OCI-LY1 (cell line): ENCODE results near the gene ADAMTS6.

Experiments
- H2AFZ ChIP-seq: fragments of 200-600 bp; sonication (generic), shearing (Covaris generic); 2 replicates; pipeline ENCODE4 v1.6.0; 2014; ENCODE audit warnings: antibody characterized with exemption, mild to moderate bottlenecking, low read length
- H3F3A ChIP-seq: fragments of 200-600 bp; sonication (generic), shearing (Covaris generic); 2 replicates; pipeline ENCODE4 v1.6.0; 2014; ENCODE audit warnings: mild to moderate bottlenecking, antibody characterized with exemption, low read length, moderate library complexity; ENCODE audit not compliant: insufficient read depth
- H3K27ac ChIP-seq: fragments of 200-600 bp; sonication (generic); 2 replicates; pipeline ENCODE4 v1.5.1; 2014; ENCODE audit warnings: low read length, mixed run types, mild to moderate bottlenecking, low read depth; ENCODE audit not compliant: poor library complexity, severe bottlenecking
- H3K27me3 ChIP-seq: fragments of 200-600 bp; sonication (generic); 2 replicates; pipeline ENCODE4 v1.6.0; 2014; ENCODE audit warnings: antibody characterized with exemption, mild to moderate bottlenecking, low read length, moderate library complexity; ENCODE audit not compliant: insufficient read depth
- H3K36me3 ChIP-seq: fragments of 200-600 bp; sonication (generic); 2 replicates; pipeline ENCODE4 v1.6.1; 2014; ENCODE audit warnings: mild to moderate bottlenecking, antibody characterized with exemption, low read length, moderate library complexity, mixed read lengths; ENCODE audit not compliant: insufficient read depth
- H3K4me1 ChIP-seq: fragments of 200-600 bp; sonication (generic); 2 replicates; pipeline ENCODE4 v1.5.1; 2014; ENCODE audit warnings: mild to moderate bottlenecking, low read length, moderate library complexity; ENCODE audit not compliant: insufficient read depth, severe bottlenecking
- H3K4me2 ChIP-seq: fragments of 200-600 bp; sonication (generic), shearing (Covaris generic); 2 replicates; pipeline ENCODE4 v1.6.1; 2014; ENCODE audit warnings: low read length
- H3K4me3 ChIP-seq: fragments of 200-600 bp; sonication (generic); 2 replicates; pipeline ENCODE4 v1.5.1; 2014; ENCODE audit warnings: low read length, low read depth, mild to moderate bottlenecking, mixed read lengths; ENCODE audit not compliant: poor library complexity, severe bottlenecking
- H3K79me2 ChIP-seq: fragments of 200-600 bp; shearing (Covaris generic); 2 replicates; pipeline ENCODE4 v1.6.1; 2016; ENCODE audit warnings: mixed run types, low read length, mixed read lengths; ENCODE audit not compliant: insufficient read depth
- H3K9ac ChIP-seq: fragments of 200-600 bp; sonication (generic), shearing (Covaris generic); 2 replicates; pipeline ENCODE4 v1.6.1; 2014; ENCODE audit warnings: mild to moderate bottlenecking, low read length, mixed read lengths
- H3K9me2 ChIP-seq: fragments of 200-600 bp; sonication (generic), shearing (Covaris generic); 2 replicates; pipeline ENCODE4 v1.6.1; 2014; ENCODE audit warnings: low read depth, mild to moderate bottlenecking, low read length, mixed read lengths
- H3K9me3 ChIP-seq: fragments of 200-600 bp; shearing (Covaris generic); 2 replicates; pipeline ENCODE4 v1.6.1; 2014; ENCODE audit warnings: low read length, mixed read lengths
- H4K20me1 ChIP-seq: fragments of 200-600 bp; sonication (generic), shearing (Covaris generic); 2 replicates; pipeline ENCODE4 v1.6.0; 2016; ENCODE audit warnings: mild to moderate bottlenecking, low read length; ENCODE audit not compliant: insufficient read depth
- CTCF ChIP-seq: fragments of 200-600 bp; sonication (generic), shearing (Covaris generic); IDR thresholded peaks from 2 replicates; pipeline ENCODE4 v1.5.1; 2017; ENCODE audit warnings: mild to moderate bottlenecking, antibody characterized with exemption, low read length, moderate library complexity, mixed read lengths
- EZH2 ChIP-seq: fragments of 200-600 bp; sonication (generic), shearing (Covaris generic); IDR thresholded peaks from 2 replicates; pipeline ENCODE4 v1.8.0; 2017; ENCODE audit warnings: borderline replicate concordance, mixed run types, mild to moderate bottlenecking, antibody characterized with exemption, low read length, moderate library complexity, mixed read lengths

ADAMTS6 gene

GRCh38 chr5:65244031-65244430, 237.7 kb downstream of the ADAMTS6 start:
- Histone ChIP-seq H3K9me3 (no peaks in the 10 kb centered on the region), H3K9me2 (no peaks in the 10 kb centered on the region), H3K27me3 (no peaks in the 10 kb centered on the region), H3K4me1 (no peaks in the 10 kb centered on the region), H3K4me2 (no peak overlapping the region), H4K20me1 (no peaks in the 10 kb centered on the region), H3K27ac (no peak overlapping the region), H3F3A (no peaks in the 10 kb centered on the region), H3K9ac (no peak overlapping the region), H2AFZ (no peak overlapping the region), H3K4me3 (no peak overlapping the region), H3K79me2 (no peaks in the 10 kb centered on the region), H3K36me3 (no peaks in the 10 kb centered on the region)
- no peak for TF ChIP-seq CTCF
- no peak for TF ChIP-seq EZH2

- TF ChIP-seq CTCF, result no peak
- no peak for TF ChIP-seq EZH2
- Histone ChIP-seq H3K9me2 (no peaks in the 10 kb centered on the region), H3K27me3 (no peaks in the 10 kb centered on the region), H3K9me3 (no peaks in the 10 kb centered on the region), H3K9ac (no peak overlapping the region), H3K4me1 (no peaks in the 10 kb centered on the region), H3K36me3 (no peaks in the 10 kb centered on the region), H3K79me2 (no peaks in the 10 kb centered on the region), H4K20me1 (no peaks in the 10 kb centered on the region), H3K4me3 (no peak overlapping the region), H3K4me2 (no peak overlapping the region), H2AFZ (no peak overlapping the region), H3F3A (no peaks in the 10 kb centered on the region), H3K27ac (no peak overlapping the region)
These were observed 238.6 kb downstream of the ADAMTS6 start for GRCh38 chr5:65243161-65243560.

- H3K9me2 ChIP-seq, result no peaks in the 10 kb centered on the region
- H3K79me2 ChIP-seq, result no peaks in the 10 kb centered on the region
- H3K4me3 ChIP-seq, result no peak overlapping the region
- peaks cover 12% of the 10 kb centered on the region for H3K9me3 ChIP-seq
- no peaks in the 10 kb centered on the region for H3K27me3 ChIP-seq
- no peaks in the 10 kb centered on the region for H3F3A ChIP-seq
- H3K4me1 ChIP-seq, result no peaks in the 10 kb centered on the region
- H2AFZ ChIP-seq, result no peak overlapping the region
- TF ChIP-seq CTCF (no peak), EZH2 (no peak)
- no peak overlapping the region for H3K27ac ChIP-seq
- no peak overlapping the region for H3K9ac ChIP-seq
- H4K20me1 ChIP-seq, result no peaks in the 10 kb centered on the region
- H3K36me3 ChIP-seq, result no peaks in the 10 kb centered on the region; the same call in 1 of the 2 replicates
- no peak overlapping the region for H3K4me2 ChIP-seq
These were observed 251.9 kb downstream of the ADAMTS6 start for GRCh38 chr5:65229841-65230240.
